ENCODE measurements around the gene SNED1. TPM values are rescaled to one million over a fixed set of nuclear protein-coding genes. Genes with fewer than 3 reads are reported as not detected.

Gene SNED1
- total RNA-seq, 4 donors from 2014 or later = 18.5 to 87.1 (median 21.9) TPM

GRCh38 chr2:241007111-241007510, 8.7 kb downstream of the SNED1 start:
- no peak for TF ChIP-seq POLR2A (IDR thresholded peaks at IDR 0.05)
- no peak for TF ChIP-seq CTCF (IDR thresholded peaks at IDR 0.05)
- no peak overlapping the region for H3K4me3 ChIP-seq
- intact Hi-C loops (cut with DNase I; ENCODE audit: low total_unique reads) = no loop called here
- no peaks in the 10 kb centered on the region for H3K36me3 ChIP-seq
- H3K9me3 ChIP-seq = peaks cover 0 to 17% of the 10 kb centered on the region in 2 donors
- no peaks in the 10 kb centered on the region for H3K4me1 ChIP-seq
- H3K27ac ChIP-seq = no peak overlapping the region
- H3K27me3 ChIP-seq = no peaks in the 10 kb centered on the region
- no peak for DNase-seq

- Histone ChIP-seq H3K4me3 (no peak overlapping the region), H3K27me3 (no peaks in the 10 kb centered on the region), H3K9me3 (peaks cover 0 to 17% of the 10 kb centered on the region in 2 donors), H3K36me3 (no peaks in the 10 kb centered on the region), H3K27ac (peak overlapping the region in 1 of 2 donors; percentile 81), H3K4me1 (no peaks in the 10 kb centered on the region)
- TF ChIP-seq CTCF (IDR thresholded peaks at IDR 0.05) = no peak
- no peak for TF ChIP-seq POLR2A (IDR thresholded peaks at IDR 0.05)
- DNase-seq = no peak
- intact Hi-C loops (cut with DNase I; ENCODE audit: low total_unique reads) = no loop called here
Observed at GRCh38 chr2:241007880-241008710, 9.7 kb downstream of the SNED1 start.

GRCh38 chr2:241008711-241009121, 10.3 kb downstream of the SNED1 start:
- H3K4me1 ChIP-seq = no peaks in the 10 kb centered on the region
- TF ChIP-seq CTCF (IDR thresholded peaks at IDR 0.05) (no peak), POLR2A (IDR thresholded peaks at IDR 0.05) (no peak)
- no peak overlapping the region for H3K4me3 ChIP-seq
- H3K36me3 ChIP-seq = no peaks in the 10 kb centered on the region
- H3K27ac ChIP-seq = peak overlapping the region in 1 of 2 donors; percentile 81
- DNase-seq = no peak
- intact Hi-C loops (cut with DNase I; ENCODE audit: low total_unique reads) = no loop called here
- H3K9me3 ChIP-seq = peaks cover 0 to 11% of the 10 kb centered on the region in 2 donors
- no peaks in the 10 kb centered on the region for H3K27me3 ChIP-seq

GRCh38 chr2:241009191-241009590, 10.8 kb downstream of the SNED1 start:
- Histone ChIP-seq H3K4me3 (no peak overlapping the region), H3K4me1 (no peaks in the 10 kb centered on the region), H3K36me3 (no peaks in the 10 kb centered on the region), H3K9me3 (peaks cover 0 to 6% of the 10 kb centered on the region in 2 donors), H3K27me3 (no peaks in the 10 kb centered on the region), H3K27ac (peak overlapping the region; percentile 78 to 81)
- TF ChIP-seq CTCF (IDR thresholded peaks at IDR 0.05) = no peak
- no peak for TF ChIP-seq POLR2A (IDR thresholded peaks at IDR 0.05)
- intact Hi-C loops (cut with DNase I; ENCODE audit: low total_unique reads) = no loop called here
- DNase-seq = no peak
